K562 (cell line): ENCODE results near the gene SLC32A1. TPM values are rescaled to one million over a fixed set of nuclear protein-coding genes. Genes with fewer than 3 reads are reported as not detected.
A peak's percentile ranks its signal among the peaks of the same experiment; 100 is the strongest.

Source experiments
- ZNF121 ChIP-seq: sonication (generic); formaldehyde crosslinking; conservative IDR thresholded peaks from 2 replicates; pipeline ENCODE4 v1.8.0; 2022; ENCODE audit warnings: missing genetic modification reagents
- polyA plus RNA-seq, 8 experiments: library from polyadenylated mRNA; depleted of rRNA in 4 of 8; stranded (reverse) in 5 of 8; unstranded in 3 of 8; fragments of >200 nt; fragmentation: Nextera tagmentation in 2 of 8; fragmentation: Illumina TruSeq in 1 of 8; extraction: Ambion mirVana in 2 of 8; extraction: Trizol in 1 of 8; gene quantifications; 2 replicates each; pipeline versions ENCODE4 v1.2.1 to v1.2.3, GENCODE V29; 2011 to 2014; ENCODE audit warnings: inconsistent platforms in 1 of 8, missing spikeins in 1 of 8
- total RNA-seq, 7 experiments: library from RNA; depleted of rRNA in 6 of 7; stranded (reverse); fragments of >200 nt in 6 of 7; fragmentation: Illumina TruSeq in 2 of 7; extraction: Trizol in 2 of 7; gene quantifications; 2 replicates each; pipeline versions ENCODE4 v1.2.1 to v1.2.3, GENCODE V29; 2011 to 2021; ENCODE audit warnings: low replicate concordance in 1 of 7
- TF ChIP-seq, protein P1 (sequence below): fragments of 250-450 bp; sonication (Bioruptor Pico); IDR thresholded peaks from 2 replicates; pipeline ENCODE4 v1.4.0; 2020; ENCODE audit warnings: mild to moderate bottlenecking, moderate library complexity
- TF ChIP-seq, protein P2 (sequence below): fragments of 450-650 bp; conservative IDR thresholded peaks from 2 replicates; pipeline ENCODE4 v1.6.1; 2016; ENCODE audit warnings: missing genetic modification characterization, low read depth, mild to moderate bottlenecking, missing compliant biosample characterization, moderate library complexity
- TF ChIP-seq, protein P3 (sequence below): sonication (generic); formaldehyde crosslinking; IDR thresholded peaks from 2 replicates; pipeline ENCODE4 v1.8.1; 2023; ENCODE audit warnings: mild to moderate bottlenecking, missing genetic modification reagents
- TF ChIP-seq, protein P4 (sequence below): fragments of 450-650 bp; IDR thresholded peaks from 2 replicates; pipeline ENCODE4 v1.6.1; 2016; ENCODE audit warnings: borderline replicate concordance
- TF ChIP-seq, protein P5 (sequence below): fragments of 450-650 bp; formaldehyde crosslinking; conservative IDR thresholded peaks from 2 replicates; pipeline ENCODE4 v1.4.0; 2022; ENCODE audit warnings: mild to moderate bottlenecking, missing genetic modification characterization
- TF ChIP-seq, protein P6 (sequence below): sonication (generic); formaldehyde crosslinking; IDR thresholded peaks from 2 replicates; pipeline ENCODE4 v1.8.0; 2022; ENCODE audit warnings: mild to moderate bottlenecking, low read depth, missing genetic modification reagents
- TF ChIP-seq, protein P7 (sequence below): fragments of 250-450 bp; sonication (Bioruptor Pico); IDR thresholded peaks from 2 replicates; pipeline ENCODE4 v1.4.0; 2020; ENCODE audit warnings: mild to moderate bottlenecking, moderate library complexity, borderline replicate concordance

SLC32A1 gene
- total and polyA plus RNA-seq, 9 of the 15 experiments (the other 6 are each of a cell fraction or from before 2014, with no cell fraction given) = not detected

DNA sequence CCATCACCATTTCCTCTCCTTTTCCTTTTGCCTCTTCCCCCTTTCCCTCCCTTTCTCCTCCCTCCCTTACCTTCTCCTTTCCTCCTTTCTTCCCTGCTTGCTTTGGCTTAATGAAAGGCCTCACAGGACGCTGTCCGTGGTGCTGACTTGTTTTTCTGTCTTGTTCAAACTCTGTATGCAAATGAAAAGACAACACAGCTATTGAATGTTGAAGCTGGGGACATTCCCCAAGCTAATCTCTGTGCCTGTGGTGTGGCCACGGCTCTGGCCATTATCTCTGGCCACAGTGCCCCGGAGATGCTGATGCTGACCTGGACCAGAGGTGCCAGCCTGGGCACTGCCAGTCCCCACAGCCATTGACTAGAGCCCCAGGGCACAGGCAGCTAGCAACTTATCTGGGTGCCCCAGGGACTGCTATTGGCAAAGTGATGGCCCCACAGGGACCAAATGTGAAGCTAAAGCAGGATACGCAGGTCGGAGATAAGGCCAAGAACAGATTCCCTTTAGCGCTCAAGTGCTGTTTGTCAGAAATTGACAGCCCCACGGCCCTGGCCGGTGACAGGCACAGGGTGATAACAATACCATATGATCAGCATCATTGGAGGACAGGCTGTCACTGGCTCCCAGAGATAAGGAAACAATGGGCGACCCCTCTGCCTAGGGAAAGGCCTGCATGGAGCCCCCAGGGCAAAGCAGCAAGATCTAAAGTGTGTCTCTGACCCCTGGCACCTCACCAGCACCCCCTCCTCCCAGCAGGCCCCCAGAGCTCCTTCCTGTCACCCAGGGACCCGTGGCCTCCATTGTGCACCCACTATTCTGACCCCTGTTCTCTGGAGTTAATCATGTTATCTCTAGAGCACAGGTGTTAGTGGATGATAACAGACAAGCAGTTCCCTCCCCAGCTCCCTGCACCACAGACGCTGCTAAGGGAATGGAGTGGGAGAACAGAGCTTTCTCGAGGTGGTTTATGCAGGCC is 31.6 kb upstream of the SLC32A1 start (continued):
- TF ChIP-seq, protein P1, sequence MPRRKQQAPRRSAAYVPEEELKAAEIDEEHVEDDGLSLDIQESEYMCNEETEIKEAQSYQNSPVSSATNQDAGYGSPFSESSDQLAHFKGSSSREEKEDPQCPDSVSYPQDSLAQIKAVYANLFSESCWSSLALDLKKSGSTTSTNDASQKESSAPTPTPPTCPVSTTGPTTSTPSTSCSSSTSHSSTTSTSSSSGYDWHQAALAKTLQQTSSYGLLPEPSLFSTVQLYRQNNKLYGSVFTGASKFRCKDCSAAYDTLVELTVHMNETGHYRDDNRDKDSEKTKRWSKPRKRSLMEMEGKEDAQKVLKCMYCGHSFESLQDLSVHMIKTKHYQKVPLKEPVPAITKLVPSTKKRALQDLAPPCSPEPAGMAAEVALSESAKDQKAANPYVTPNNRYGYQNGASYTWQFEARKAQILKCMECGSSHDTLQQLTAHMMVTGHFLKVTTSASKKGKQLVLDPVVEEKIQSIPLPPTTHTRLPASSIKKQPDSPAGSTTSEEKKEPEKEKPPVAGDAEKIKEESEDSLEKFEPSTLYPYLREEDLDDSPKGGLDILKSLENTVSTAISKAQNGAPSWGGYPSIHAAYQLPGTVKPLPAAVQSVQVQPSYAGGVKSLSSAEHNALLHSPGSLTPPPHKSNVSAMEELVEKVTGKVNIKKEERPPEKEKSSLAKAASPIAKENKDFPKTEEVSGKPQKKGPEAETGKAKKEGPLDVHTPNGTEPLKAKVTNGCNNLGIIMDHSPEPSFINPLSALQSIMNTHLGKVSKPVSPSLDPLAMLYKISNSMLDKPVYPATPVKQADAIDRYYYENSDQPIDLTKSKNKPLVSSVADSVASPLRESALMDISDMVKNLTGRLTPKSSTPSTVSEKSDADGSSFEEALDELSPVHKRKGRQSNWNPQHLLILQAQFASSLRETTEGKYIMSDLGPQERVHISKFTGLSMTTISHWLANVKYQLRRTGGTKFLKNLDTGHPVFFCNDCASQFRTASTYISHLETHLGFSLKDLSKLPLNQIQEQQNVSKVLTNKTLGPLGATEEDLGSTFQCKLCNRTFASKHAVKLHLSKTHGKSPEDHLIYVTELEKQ (CRISPR knock-in tag) = no peak
- no peak for TF ChIP-seq ZNF121
- TF ChIP-seq, protein P2, sequence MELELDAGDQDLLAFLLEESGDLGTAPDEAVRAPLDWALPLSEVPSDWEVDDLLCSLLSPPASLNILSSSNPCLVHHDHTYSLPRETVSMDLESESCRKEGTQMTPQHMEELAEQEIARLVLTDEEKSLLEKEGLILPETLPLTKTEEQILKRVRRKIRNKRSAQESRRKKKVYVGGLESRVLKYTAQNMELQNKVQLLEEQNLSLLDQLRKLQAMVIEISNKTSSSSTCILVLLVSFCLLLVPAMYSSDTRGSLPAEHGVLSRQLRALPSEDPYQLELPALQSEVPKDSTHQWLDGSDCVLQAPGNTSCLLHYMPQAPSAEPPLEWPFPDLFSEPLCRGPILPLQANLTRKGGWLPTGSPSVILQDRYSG (tag) = peak; percentile 67; the same call in 1 of the 2 replicates
- TF ChIP-seq, protein P3, sequence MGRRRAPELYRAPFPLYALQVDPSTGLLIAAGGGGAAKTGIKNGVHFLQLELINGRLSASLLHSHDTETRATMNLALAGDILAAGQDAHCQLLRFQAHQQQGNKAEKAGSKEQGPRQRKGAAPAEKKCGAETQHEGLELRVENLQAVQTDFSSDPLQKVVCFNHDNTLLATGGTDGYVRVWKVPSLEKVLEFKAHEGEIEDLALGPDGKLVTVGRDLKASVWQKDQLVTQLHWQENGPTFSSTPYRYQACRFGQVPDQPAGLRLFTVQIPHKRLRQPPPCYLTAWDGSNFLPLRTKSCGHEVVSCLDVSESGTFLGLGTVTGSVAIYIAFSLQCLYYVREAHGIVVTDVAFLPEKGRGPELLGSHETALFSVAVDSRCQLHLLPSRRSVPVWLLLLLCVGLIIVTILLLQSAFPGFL (CRISPR knock-in tag) = no peak
- TF ChIP-seq, protein P4, sequence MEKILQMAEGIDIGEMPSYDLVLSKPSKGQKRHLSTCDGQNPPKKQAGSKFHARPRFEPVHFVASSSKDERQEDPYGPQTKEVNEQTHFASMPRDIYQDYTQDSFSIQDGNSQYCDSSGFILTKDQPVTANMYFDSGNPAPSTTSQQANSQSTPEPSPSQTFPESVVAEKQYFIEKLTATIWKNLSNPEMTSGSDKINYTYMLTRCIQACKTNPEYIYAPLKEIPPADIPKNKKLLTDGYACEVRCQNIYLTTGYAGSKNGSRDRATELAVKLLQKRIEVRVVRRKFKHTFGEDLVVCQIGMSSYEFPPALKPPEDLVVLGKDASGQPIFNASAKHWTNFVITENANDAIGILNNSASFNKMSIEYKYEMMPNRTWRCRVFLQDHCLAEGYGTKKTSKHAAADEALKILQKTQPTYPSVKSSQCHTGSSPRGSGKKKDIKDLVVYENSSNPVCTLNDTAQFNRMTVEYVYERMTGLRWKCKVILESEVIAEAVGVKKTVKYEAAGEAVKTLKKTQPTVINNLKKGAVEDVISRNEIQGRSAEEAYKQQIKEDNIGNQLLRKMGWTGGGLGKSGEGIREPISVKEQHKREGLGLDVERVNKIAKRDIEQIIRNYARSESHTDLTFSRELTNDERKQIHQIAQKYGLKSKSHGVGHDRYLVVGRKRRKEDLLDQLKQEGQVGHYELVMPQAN = 0 out of 2 replicates have a peak, but pooled peaks have one; percentile 35
- TF ChIP-seq, protein P5, sequence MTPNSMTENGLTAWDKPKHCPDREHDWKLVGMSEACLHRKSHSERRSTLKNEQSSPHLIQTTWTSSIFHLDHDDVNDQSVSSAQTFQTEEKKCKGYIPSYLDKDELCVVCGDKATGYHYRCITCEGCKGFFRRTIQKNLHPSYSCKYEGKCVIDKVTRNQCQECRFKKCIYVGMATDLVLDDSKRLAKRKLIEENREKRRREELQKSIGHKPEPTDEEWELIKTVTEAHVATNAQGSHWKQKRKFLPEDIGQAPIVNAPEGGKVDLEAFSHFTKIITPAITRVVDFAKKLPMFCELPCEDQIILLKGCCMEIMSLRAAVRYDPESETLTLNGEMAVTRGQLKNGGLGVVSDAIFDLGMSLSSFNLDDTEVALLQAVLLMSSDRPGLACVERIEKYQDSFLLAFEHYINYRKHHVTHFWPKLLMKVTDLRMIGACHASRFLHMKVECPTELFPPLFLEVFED (CRISPR knock-in tag) = peak; percentile 93
- TF ChIP-seq, protein P6, sequence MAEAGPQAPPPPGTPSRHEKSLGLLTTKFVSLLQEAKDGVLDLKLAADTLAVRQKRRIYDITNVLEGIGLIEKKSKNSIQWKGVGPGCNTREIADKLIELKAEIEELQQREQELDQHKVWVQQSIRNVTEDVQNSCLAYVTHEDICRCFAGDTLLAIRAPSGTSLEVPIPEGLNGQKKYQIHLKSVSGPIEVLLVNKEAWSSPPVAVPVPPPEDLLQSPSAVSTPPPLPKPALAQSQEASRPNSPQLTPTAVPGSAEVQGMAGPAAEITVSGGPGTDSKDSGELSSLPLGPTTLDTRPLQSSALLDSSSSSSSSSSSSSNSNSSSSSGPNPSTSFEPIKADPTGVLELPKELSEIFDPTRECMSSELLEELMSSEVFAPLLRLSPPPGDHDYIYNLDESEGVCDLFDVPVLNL (CRISPR knock-in tag) = peak; percentile 72; the same call in 1 of the 2 replicates
- TF ChIP-seq, protein P7, sequence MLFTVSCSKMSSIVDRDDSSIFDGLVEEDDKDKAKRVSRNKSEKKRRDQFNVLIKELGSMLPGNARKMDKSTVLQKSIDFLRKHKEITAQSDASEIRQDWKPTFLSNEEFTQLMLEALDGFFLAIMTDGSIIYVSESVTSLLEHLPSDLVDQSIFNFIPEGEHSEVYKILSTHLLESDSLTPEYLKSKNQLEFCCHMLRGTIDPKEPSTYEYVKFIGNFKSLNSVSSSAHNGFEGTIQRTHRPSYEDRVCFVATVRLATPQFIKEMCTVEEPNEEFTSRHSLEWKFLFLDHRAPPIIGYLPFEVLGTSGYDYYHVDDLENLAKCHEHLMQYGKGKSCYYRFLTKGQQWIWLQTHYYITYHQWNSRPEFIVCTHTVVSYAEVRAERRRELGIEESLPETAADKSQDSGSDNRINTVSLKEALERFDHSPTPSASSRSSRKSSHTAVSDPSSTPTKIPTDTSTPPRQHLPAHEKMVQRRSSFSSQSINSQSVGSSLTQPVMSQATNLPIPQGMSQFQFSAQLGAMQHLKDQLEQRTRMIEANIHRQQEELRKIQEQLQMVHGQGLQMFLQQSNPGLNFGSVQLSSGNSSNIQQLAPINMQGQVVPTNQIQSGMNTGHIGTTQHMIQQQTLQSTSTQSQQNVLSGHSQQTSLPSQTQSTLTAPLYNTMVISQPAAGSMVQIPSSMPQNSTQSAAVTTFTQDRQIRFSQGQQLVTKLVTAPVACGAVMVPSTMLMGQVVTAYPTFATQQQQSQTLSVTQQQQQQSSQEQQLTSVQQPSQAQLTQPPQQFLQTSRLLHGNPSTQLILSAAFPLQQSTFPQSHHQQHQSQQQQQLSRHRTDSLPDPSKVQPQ (CRISPR knock-in tag) = no peak
